Measurements from ENCODE around the gene CCDC83.
A peak's percentile ranks its signal among the peaks of the same experiment; 100 is the strongest.
"Not testable (repeated sequence)": the region's sequence is repeated elsewhere in the genome, so short reads cannot be mapped to it uniquely, and the experiment has no call there.

Gene CCDC83

GRCh38 chr11:85835729-85836128 lies 19.5 kb upstream of the CCDC83 start:
- DNase-seq (ENCODE audit: low spot score) = no peak

- not testable (repeated sequence) for DNase-seq (ENCODE audit: low spot score)
Measured at GRCh38 chr11:85840932-85841331, 14.3 kb upstream of the CCDC83 start.

GRCh38 chr11:85843929-85844328 lies 11.3 kb upstream of the CCDC83 start:
- DNase-seq (ENCODE audit: low spot score) = no peak

GRCh38 chr11:85844439-85845123 lies 10.6 kb upstream of the CCDC83 start:
- DNase-seq (ENCODE audit: low spot score) = no peak

GRCh38 chr11:85845124-85845631 lies 10.0 kb upstream of the CCDC83 start:
- DNase-seq (ENCODE audit: low spot score) = no peak

- no peak for DNase-seq (ENCODE audit: low spot score)
Measured at GRCh38 chr11:85847436-85847835, 7.7 kb upstream of the CCDC83 start.

- no peak for DNase-seq (ENCODE audit: low spot score)
Measured at GRCh38 chr11:85848006-85848405, 7.2 kb upstream of the CCDC83 start.

GRCh38 chr11:85848556-85848955 lies 6.6 kb upstream of the CCDC83 start:
- no peak for DNase-seq (ENCODE audit: low spot score)

- not testable (repeated sequence) for DNase-seq (ENCODE audit: low spot score)
Measured at GRCh38 chr11:85852754-85853153, 2.4 kb upstream of the CCDC83 start.

GRCh38 chr11:85853541-85853940 lies 1.6 kb upstream of the CCDC83 start:
- not testable (repeated sequence) for DNase-seq (ENCODE audit: low spot score)

GRCh38 chr11:85854212-85854556 lies 999 bp upstream of the CCDC83 start:
- no peak for DNase-seq (ENCODE audit: low spot score)

- DNase-seq (ENCODE audit: low spot score) = peak; percentile 84
Measured at GRCh38 chr11:85854557-85855340, 434 bp upstream of the CCDC83 start.

GRCh38 chr11:85857098-85857497 lies 1.9 kb downstream of the CCDC83 start:
- DNase-seq (ENCODE audit: low spot score) = no peak

- not testable (repeated sequence) for DNase-seq (ENCODE audit: low spot score)
Measured at GRCh38 chr11:85859541-85859940, 4.4 kb downstream of the CCDC83 start.

GRCh38 chr11:85863855-85864254 lies 8.7 kb downstream of the CCDC83 start:
- no peak for DNase-seq (ENCODE audit: low spot score)

GRCh38 chr11:85866137-85866827 lies 11.1 kb downstream of the CCDC83 start:
- DNase-seq (ENCODE audit: low spot score) = no peak

GRCh38 chr11:85867751-85868150 lies 12.6 kb downstream of the CCDC83 start:
- no peak for DNase-seq (ENCODE audit: low spot score)

GRCh38 chr11:85869781-85870180 lies 14.6 kb downstream of the CCDC83 start:
- no peak for DNase-seq (ENCODE audit: low spot score)

- no peak for DNase-seq (ENCODE audit: low spot score)
Measured at GRCh38 chr11:85874265-85874664, 19.1 kb downstream of the CCDC83 start.

- no peak for DNase-seq (ENCODE audit: low spot score)
Measured at GRCh38 chr11:85875505-85875904, 20.3 kb downstream of the CCDC83 start.

- no peak for DNase-seq (ENCODE audit: low spot score)
Measured at GRCh38 chr11:85884581-85885021, 29.4 kb downstream of the CCDC83 start.
